Mammary epithelial cell (primary cell): ENCODE measurements around the gene ARHGAP44.

Experiments used
- CTCF ChIP-seq, 2 donors: IDR thresholded peaks in 1 of 2; conservative IDR thresholded peaks in 1 of 2; 2 replicates each; pipeline ENCODE4 v1.5.1; 2011 to 2012; ENCODE audit warnings: inconsistent platforms in 2 of 2, low read length in 2 of 2, mild to moderate bottlenecking in 2 of 2, control low read depth in 1 of 2, low read depth in 1 of 2; ENCODE audit not compliant: insufficient read depth in 1 of 2; ENCODE audit errors: extremely low read depth in 1 of 2
- EZH2 ChIP-seq: IDR thresholded peaks from 2 replicates; pipeline ENCODE4 v1.6.1; 2012; ENCODE audit warnings: low read length, inconsistent platforms, borderline replicate concordance

GRCh38 chr17:12940699-12941098 lies 151.4 kb downstream of the ARHGAP44 start:
- TF ChIP-seq CTCF (conservative IDR thresholded peaks at IDR 0.05 in 1 of 2, IDR thresholded peaks at IDR 0.05 in 1 of 2; ENCODE audit: extremely low read depth in 1 of 2, insufficient read depth in 1 of 2, low read depth in 1 of 2, low read length in 2 of 2) (no peak), EZH2 (no peak)
